ENCODE measurements around the gene GET3. TPM values are rescaled to one million over a fixed set of nuclear protein-coding genes. Genes with fewer than 3 reads are reported as not detected.
A peak's percentile ranks its signal among the peaks of the same experiment; 100 is the strongest.

The GET3 gene
- total and polyA plus RNA-seq, 2 of the 4 experiments (the other 2 are of a cell fraction) = 129 to 152 TPM

- CTCF ChIA-PET = interaction anchor here (2.2 kb wide), 1 partner anchor 11 kb away, joined by 8 read pairs; no protein-coding TSS in a partner anchor
- peak; percentile 67 for ATAC-seq (ENCODE audit: low read depth)
- Histone ChIP-seq H3K14ac (replicated peaks; ENCODE audit: low read depth, low read length) (peak overlapping the region; percentile 94), H3K4me1 (ENCODE audit: control insufficient read depth, insufficient read depth, low read length) (peaks cover 4% of the 10 kb centered on the region), H2AK5ac (ENCODE audit: low read depth, low read length) (peak overlapping the region; percentile 88), H4K5ac (ENCODE audit: low read depth, low read length) (peak overlapping the region; percentile 56), H3K27me3 (ENCODE audit: control insufficient read depth, insufficient read depth, low read length) (no peaks in the 10 kb centered on the region), H3K36me3 (ENCODE audit: control insufficient read depth, insufficient read depth, low read length) (peaks cover 12% of the 10 kb centered on the region), H2AK9ac (replicated peaks; ENCODE audit: low read depth, low read length, poor library complexity) (peak overlapping the region; percentile 100), H2BK5ac (ENCODE audit: low read depth, low read length, poor library complexity, severe bottlenecking) (peak overlapping the region; percentile 95), H4K91ac (ENCODE audit: insufficient read depth, low read depth, low read length) (peak overlapping the region; percentile 89), H3K27ac (ENCODE audit: insufficient read depth, low read length) (peak overlapping the region; percentile 85), H2AFZ (replicated peaks; ENCODE audit: low read length, poor library complexity) (peak overlapping the region; percentile 93), H3K4me2 (ENCODE audit: low read depth, low read length) (peak overlapping the region; percentile 99), H3K18ac (ENCODE audit: low read depth, low read length) (peak overlapping the region; percentile 42), H4K8ac (ENCODE audit: low read depth in 2 of 2, low read length in 2 of 2) (peak overlapping the region; percentile 77 to 95; a peak in 3 of 4 replicates), H3K79me1 (ENCODE audit: low read depth in 1 of 2, low read length in 2 of 2) (peaks cover 17 to 57% of the 10 kb centered on the region in 2 experiments), H3K4ac (ENCODE audit: low read depth, low read length) (peak overlapping the region; percentile 96), H3K9ac (ENCODE audit: low read depth, low read length) (peak overlapping the region; percentile 92), H3K23ac (ENCODE audit: low read depth, low read length) (peak overlapping the region; percentile 79), H3K4me3 (ENCODE audit: insufficient read depth, low read depth, low read length) (peak overlapping the region; percentile 91), H4K20me1 (ENCODE audit: insufficient read depth, low read length) (0 out of 2 replicates have a peak, but pooled peaks cover 9% of the 10 kb centered on the region), H3K9me1 (ENCODE audit: insufficient read depth, low read length) (peaks cover 10% of the 10 kb centered on the region; the same call in 1 of the 2 replicates), H2BK120ac (ENCODE audit: low read depth, low read length) (peak overlapping the region; percentile 50), H2BK15ac (ENCODE audit: low read depth, low read length) (no peak overlapping the region), H3K9me3 (ENCODE audit: control insufficient read depth, insufficient read depth, low read length) (no peaks in the 10 kb centered on the region), H3K56ac (ENCODE audit: extremely low read depth, insufficient read depth, low read length) (peak overlapping the region; percentile 81), H2BK20ac (ENCODE audit: low read depth, low read length) (no peak overlapping the region; the same call in 1 of the 2 replicates)
- POLR2A ChIA-PET (ENCODE audit: unreplicated experiment) = interaction anchor here (0.5 kb wide), 1 partner anchor 44 kb away, joined by 4 read pairs; no protein-coding TSS in a partner anchor
- TF ChIP-seq MAFK (IDR thresholded peaks at IDR 0.05; ENCODE audit: low read depth, low read length) = no peak
- TF ChIP-seq MAZ (IDR thresholded peaks at IDR 0.05; ENCODE audit: borderline replicate concordance, low read depth, low read length) = 0 out of 2 replicates have a peak, but pooled peaks have one; percentile 45
- no peak for TF ChIP-seq RCOR1 (IDR thresholded peaks at IDR 0.05; ENCODE audit: insufficient replicate concordance, low read length)
- peak; percentile 50; the same call in 1 of the 2 replicates for TF ChIP-seq POLR2A (IDR thresholded peaks at IDR 0.05; ENCODE audit: low read depth, low read length)
- in situ Hi-C loops (cut with MboI; ENCODE audit: low sequenced_read_pairs) (no loop called here), dilution Hi-C loops (cut with HindIII; ENCODE audit: low sequenced_read_pairs, unreplicated experiment) (no loop called here), intact Hi-C loops (cut with micrococcal nuclease) (loop anchor here (1.0 kb wide), 2 partner anchors 12 to 74 kb away; partner anchors contain the start of gene TRIR)
- no TSS peak for BruUV-seq (replicated peaks)
- peak; percentile 74 for DNase-seq
- WGBS, 2 experiments (ENCODE audit: extremely low coverage in 2 of 2, insufficient read length in 1 of 2) = 0% methylated on average over 17 of the region's 65 CpGs; no CpG with 5 or more reads in 1 of the 2 experiments
These were observed 15.4 kb upstream of the GET3 start for GRCh38 chr19:12721656-12722565.
